NB4 (cell line): ENCODE measurements around the gene DENND5B.
A peak's percentile ranks its signal among the peaks of the same experiment; 100 is the strongest.

Source experiments
- DNase-seq: peaks from one replicate; pipeline ENCODE4 v3.0.0; 2010; ENCODE audit warnings: low read depth
- H3K4me3 ChIP-seq: one replicate; pipeline ENCODE4 v1.5.1; 2011; ENCODE audit warnings: mild to moderate bottlenecking, low read depth, low read length, moderate library complexity
- CTCF ChIP-seq: IDR thresholded peaks from one replicate; pipeline ENCODE4 v1.5.1; 2012; ENCODE audit warnings: low read depth, low read length
- MYC ChIP-seq: IDR thresholded peaks from 2 replicates; pipeline ENCODE4 v1.6.1; 2011; ENCODE audit warnings: low read depth, low read length
- POLR2A ChIP-seq: IDR thresholded peaks from 2 replicates; pipeline ENCODE4 v1.6.1; 2011; ENCODE audit warnings: mild to moderate bottlenecking; ENCODE audit not compliant: insufficient read length; ENCODE audit errors: extremely low read depth
- TF ChIP-seq, protein P1 (sequence below): IDR thresholded peaks from 2 replicates; pipeline ENCODE4 v1.6.1; 2011; ENCODE audit warnings: low read depth, low read length

The DENND5B gene

DNA sequence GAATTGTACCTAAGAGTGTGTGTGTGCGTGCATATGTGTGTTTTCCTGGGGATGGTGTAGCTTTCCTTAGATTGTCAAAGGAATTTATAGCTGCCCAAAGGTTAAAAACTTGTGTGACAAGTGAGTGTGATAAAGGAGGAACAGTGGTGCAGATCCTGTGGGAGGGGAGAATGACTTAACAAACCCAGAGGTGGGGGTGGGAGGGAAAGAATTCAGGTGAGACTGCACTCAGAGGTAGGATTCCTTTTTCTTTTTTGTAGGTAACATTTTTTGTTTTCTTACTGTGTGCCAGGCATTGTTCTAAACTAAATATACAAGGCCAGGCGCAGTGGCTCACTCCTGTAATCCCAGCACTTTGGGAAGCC, 219.7 kb downstream of the DENND5B start:
- TF ChIP-seq, protein P1, sequence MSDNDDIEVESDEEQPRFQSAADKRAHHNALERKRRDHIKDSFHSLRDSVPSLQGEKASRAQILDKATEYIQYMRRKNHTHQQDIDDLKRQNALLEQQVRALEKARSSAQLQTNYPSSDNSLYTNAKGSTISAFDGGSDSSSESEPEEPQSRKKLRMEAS, result no peak
- no peak for TF ChIP-seq CTCF
- TF ChIP-seq MYC, result no peak
- TF ChIP-seq POLR2A, result no peak
- no peak overlapping the region for H3K4me3 ChIP-seq
- DNase-seq, result no peak

GRCh38 chr12:31370531-31371255, 220.2 kb downstream of the DENND5B start:
- DNase-seq, result peak; percentile 10
- no peak for TF ChIP-seq MYC
- TF ChIP-seq CTCF, result no peak
- TF ChIP-seq, protein P1, result no peak
- no peak for TF ChIP-seq POLR2A
- no peak overlapping the region for H3K4me3 ChIP-seq

- no peak overlapping the region for H3K4me3 ChIP-seq
- no peak for DNase-seq
- TF ChIP-seq, protein P1, result no peak
- TF ChIP-seq CTCF (no peak), MYC (no peak), POLR2A (no peak)
These were observed 221.0 kb downstream of the DENND5B start for GRCh38 chr12:31369712-31370521.

DNA sequence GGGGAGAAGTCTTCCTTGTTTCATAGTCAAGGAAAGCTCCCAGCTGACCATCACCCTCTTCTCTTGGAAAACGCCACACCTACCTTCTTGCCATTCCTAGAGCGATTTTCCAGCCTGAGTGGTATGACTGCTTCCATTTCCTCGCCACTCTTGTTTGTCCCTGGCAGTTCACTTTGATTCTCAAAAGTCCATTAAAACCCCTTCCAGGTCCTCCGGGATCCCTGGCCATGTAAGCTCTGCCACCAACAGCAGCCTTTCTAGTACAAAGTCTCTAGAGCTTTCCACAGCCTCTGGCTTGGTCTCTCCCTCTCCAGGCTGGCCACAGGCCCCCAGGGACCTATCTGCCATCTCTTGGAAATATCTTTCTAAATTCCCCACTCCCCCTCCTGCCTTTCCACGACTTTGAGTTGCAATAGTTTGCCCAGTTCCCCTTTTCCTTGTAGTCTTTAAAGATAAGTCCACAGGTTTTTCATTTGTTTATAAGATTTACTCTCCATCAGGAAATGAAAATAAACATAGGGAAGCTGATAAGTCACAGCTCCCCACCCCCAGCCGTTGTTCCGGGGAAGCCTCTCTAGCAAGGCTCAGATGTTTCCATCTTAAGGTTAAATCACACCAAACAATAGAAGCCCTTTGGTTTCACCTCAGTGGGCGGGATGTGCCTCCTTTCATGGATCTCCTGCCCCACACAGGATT, 222.1 kb downstream of the DENND5B start:
- TF ChIP-seq, protein P1, result no peak
- TF ChIP-seq POLR2A, result no peak
- no peak for TF ChIP-seq MYC
- TF ChIP-seq CTCF, result no peak
- no peak overlapping the region for H3K4me3 ChIP-seq
- DNase-seq, result peak; percentile 29

DNA sequence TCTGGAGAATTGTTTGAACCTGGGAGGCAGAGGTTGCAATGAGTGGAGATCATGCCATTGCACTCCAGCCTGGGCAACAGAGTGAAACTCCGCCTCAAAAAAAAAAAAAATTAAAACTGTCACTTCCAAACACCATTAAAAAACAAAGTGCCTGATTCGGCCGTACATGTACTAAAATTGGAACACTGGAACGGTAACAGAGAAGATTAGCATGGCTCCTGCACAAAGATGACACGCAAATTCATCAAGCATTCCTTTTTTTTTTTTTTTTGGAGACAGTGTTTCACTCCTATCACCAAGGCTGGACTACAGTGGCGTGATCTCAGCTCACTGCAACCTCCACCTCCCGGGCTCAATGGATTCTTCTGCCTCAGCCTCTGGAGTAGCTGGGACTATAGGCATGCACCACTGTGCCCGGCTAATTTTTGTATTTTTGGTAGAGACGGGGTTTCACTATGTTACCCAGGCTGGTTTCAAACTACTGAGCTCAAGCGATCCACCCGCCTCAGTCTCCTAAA, 224.8 kb downstream of the DENND5B start:
- TF ChIP-seq, protein P1, result no peak
- TF ChIP-seq CTCF (no peak), MYC (no peak), POLR2A (no peak)
- DNase-seq, result no peak
- H3K4me3 ChIP-seq, result no peak overlapping the region
